SKM-1 treated with dmso at 0.1 percent for 144 hours (cell line): ENCODE measurements around the gene TMEM131L.

ENCODE experiments used
- DNase-seq: peaks from one replicate; lab custom pipeline; 2025; ENCODE audit not compliant: unreplicated experiment; lab: John Stamatoyannopoulos, UW

Gene TMEM131L

GRCh38 chr4:153610623-153611376 lies 144.6 kb downstream of the TMEM131L start:
- DNase-seq, result no peak

GRCh38 chr4:153611679-153612078 lies 145.5 kb downstream of the TMEM131L start:
- DNase-seq, result no peak

GRCh38 chr4:153612878-153613277 lies 146.7 kb downstream of the TMEM131L start:
- no peak for DNase-seq

GRCh38 chr4:153616006-153616555 lies 149.9 kb downstream of the TMEM131L start:
- DNase-seq, result no peak

- no peak for DNase-seq
Measured at GRCh38 chr4:153618833-153619232, 152.7 kb downstream of the TMEM131L start.

- no peak for DNase-seq
Measured at GRCh38 chr4:153619811-153620210, 153.7 kb downstream of the TMEM131L start.

- DNase-seq, result no peak
Measured at GRCh38 chr4:153620352-153620751, 154.2 kb downstream of the TMEM131L start.

- DNase-seq, result no peak
Measured at GRCh38 chr4:153622093-153622492, 155.9 kb downstream of the TMEM131L start.

- no peak for DNase-seq
Measured at GRCh38 chr4:153622778-153623240, 156.6 kb downstream of the TMEM131L start.

GRCh38 chr4:153623491-153623890 lies 157.3 kb downstream of the TMEM131L start:
- DNase-seq, result no peak

GRCh38 chr4:153628796-153629315 lies 162.7 kb downstream of the TMEM131L start:
- no peak for DNase-seq

GRCh38 chr4:153629776-153630175 lies 163.6 kb downstream of the TMEM131L start:
- no peak for DNase-seq

- no peak for DNase-seq
Measured at GRCh38 chr4:153634738-153635353, 168.7 kb downstream of the TMEM131L start.

GRCh38 chr4:153635846-153636245 lies 169.7 kb downstream of the TMEM131L start:
- no peak for DNase-seq

GRCh38 chr4:153637201-153637600 lies 171.0 kb downstream of the TMEM131L start:
- DNase-seq, result no peak

GRCh38 chr4:153638011-153638410 lies 171.9 kb downstream of the TMEM131L start:
- DNase-seq, result no peak

GRCh38 chr4:153638999-153639398 lies 172.8 kb downstream of the TMEM131L start:
- DNase-seq, result no peak

GRCh38 chr4:153639833-153640802 lies 174.0 kb downstream of the TMEM131L start:
- DNase-seq, result no peak

GRCh38 chr4:153641532-153641931 lies 175.4 kb downstream of the TMEM131L start:
- no peak for DNase-seq

- peak; percentile 74 for DNase-seq
Measured at GRCh38 chr4:153643406-153644383, 177.5 kb downstream of the TMEM131L start.
